Transverse colon (tissue), 4 donors: ENCODE results near the gene PLAC8L1.

Experiments used
- EP300 ChIP-seq: sonication (generic); formaldehyde crosslinking; IDR thresholded peaks from one replicate; pipeline ENCODE4 v1.6.1; 2017; ENCODE audit warnings: antibody characterized with exemption, low read depth
- POLR2A ChIP-seq: fragments of 450-650 bp; IDR thresholded peaks from one replicate; pipeline ENCODE4 v1.6.1; 2016; ENCODE audit warnings: antibody characterized with exemption, mild to moderate bottlenecking, moderate library complexity
- POLR2AphosphoS5 ChIP-seq, 3 donors: sonication (generic); formaldehyde crosslinking; IDR thresholded peaks; one replicate each; pipeline ENCODE4 v1.6.1; 2016; ENCODE audit warnings: antibody characterized with exemption in 3 of 3
- TF ChIP-seq, protein P1 (sequence below), 5 experiments: fragments of 200-600 bp in 3 of 5; fragments of 450-650 bp in 2 of 5; sonication (generic) in 3 of 5; IDR thresholded peaks; 1 replicate in 2 of 5; 2 replicates in 3 of 5; pipeline ENCODE4 v1.5.1; 2016 to 2017; ENCODE audit warnings: antibody characterized with exemption in 5 of 5, inconsistent platforms in 3 of 5, mild to moderate bottlenecking in 2 of 5, moderate library complexity in 1 of 5

DNA sequence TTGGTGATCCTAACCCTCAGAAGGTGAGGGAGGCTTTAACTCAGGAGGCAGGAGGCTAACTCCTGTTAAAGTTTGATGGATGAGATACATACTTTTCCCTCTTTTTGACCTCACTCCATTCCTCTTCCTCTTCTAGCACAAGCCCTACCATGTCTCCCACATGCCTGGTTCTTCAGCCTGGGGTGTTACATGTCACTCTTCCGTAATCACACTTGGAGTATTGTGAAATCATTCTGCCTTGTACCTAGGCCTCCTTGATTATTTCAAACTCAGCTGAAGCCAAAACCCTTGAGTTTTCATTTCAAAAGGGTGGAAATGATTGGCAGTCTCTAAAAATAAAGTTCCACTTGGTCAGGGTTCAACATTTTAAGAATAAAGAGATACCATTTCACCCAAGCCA is 1.8 kb downstream of the PLAC8L1 start:
- TF ChIP-seq POLR2A, result no peak
- TF ChIP-seq, protein P1, sequence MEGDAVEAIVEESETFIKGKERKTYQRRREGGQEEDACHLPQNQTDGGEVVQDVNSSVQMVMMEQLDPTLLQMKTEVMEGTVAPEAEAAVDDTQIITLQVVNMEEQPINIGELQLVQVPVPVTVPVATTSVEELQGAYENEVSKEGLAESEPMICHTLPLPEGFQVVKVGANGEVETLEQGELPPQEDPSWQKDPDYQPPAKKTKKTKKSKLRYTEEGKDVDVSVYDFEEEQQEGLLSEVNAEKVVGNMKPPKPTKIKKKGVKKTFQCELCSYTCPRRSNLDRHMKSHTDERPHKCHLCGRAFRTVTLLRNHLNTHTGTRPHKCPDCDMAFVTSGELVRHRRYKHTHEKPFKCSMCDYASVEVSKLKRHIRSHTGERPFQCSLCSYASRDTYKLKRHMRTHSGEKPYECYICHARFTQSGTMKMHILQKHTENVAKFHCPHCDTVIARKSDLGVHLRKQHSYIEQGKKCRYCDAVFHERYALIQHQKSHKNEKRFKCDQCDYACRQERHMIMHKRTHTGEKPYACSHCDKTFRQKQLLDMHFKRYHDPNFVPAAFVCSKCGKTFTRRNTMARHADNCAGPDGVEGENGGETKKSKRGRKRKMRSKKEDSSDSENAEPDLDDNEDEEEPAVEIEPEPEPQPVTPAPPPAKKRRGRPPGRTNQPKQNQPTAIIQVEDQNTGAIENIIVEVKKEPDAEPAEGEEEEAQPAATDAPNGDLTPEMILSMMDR (IDR thresholded peaks at IDR 0.05), result no peak
- TF ChIP-seq EP300, result no peak
- no peak for TF ChIP-seq POLR2AphosphoS5 (IDR thresholded peaks at IDR 0.05)
